Renal cortical epithelial cell (primary cell): Measurements from ENCODE around the gene ICA1L. TPM values are rescaled to one million over a fixed set of nuclear protein-coding genes. Genes with fewer than 3 reads are reported as not detected.
A peak's percentile ranks its signal among the peaks of the same experiment; 100 is the strongest.

Source experiments
- DNase-seq: peaks from one replicate; pipeline ENCODE4 v3.0.0-alpha.2; 2011; ENCODE audit warnings: low read depth
- total RNA-seq: library from RNA; depleted of rRNA; stranded (reverse); fragments of >200 nt; gene quantifications from 2 replicates; pipeline ENCODE4 v1.2.3, GENCODE V29; 2014

Gene ICA1L
- total RNA-seq, 1 donor from 2014 or later: 6.5 TPM

DNA sequence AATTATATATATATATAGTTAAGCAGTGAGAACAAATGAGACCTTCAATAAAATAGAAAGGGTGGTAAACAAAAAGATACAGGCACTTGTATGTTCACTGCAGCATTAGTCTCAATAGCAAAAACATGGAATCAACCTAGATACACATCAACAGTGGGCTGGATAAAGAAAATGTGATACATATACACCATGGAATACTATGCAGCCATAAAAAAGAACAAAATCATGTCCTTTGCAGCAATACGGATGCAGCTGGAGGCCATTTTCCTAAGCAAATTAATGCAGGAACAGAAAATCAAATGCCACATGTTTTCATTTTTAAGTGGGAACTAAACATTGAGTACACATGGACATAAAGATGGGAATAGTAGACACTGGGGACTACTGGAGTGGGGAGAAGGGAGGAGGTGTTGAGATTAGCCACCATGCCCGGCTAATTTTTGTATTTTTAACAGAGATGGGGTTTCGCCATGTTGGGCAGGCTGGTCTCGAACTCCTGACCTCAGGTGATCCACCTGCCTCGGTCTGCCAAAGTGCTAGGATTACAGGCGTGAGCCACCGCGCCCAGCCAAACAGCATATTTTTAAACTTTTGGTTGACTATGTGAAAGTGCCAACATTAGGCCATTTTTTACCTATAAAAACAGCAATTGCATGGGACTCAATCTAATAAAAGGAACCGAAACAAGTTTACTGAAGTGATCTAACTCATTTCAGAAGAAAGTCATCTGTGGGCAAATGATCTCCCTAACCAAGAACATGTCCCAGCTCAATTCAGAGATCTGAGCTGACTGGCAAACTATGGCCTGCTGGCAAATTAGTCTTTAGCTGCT lies 23.7 kb downstream of the ICA1L start:
- no peak for DNase-seq

DNA sequence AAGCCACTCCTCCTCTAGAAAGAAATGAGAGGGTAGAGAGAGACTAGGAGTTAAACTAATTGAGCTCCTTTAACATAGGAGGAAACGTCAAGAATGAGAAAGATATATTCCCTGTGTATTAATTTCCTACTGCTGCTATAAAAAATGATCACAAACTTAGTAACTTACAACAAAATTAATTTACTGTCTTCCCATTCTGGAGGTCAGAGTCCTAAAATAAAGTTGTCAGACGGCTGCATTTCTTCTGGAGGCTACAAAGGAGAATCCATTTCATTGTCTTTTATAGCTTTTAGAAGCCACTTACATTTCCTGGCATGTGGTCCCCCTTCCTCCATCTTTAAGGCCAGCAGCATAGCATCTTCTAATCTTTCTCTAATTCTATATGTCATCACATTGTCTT lies 26.9 kb downstream of the ICA1L start:
- no peak for DNase-seq

DNA sequence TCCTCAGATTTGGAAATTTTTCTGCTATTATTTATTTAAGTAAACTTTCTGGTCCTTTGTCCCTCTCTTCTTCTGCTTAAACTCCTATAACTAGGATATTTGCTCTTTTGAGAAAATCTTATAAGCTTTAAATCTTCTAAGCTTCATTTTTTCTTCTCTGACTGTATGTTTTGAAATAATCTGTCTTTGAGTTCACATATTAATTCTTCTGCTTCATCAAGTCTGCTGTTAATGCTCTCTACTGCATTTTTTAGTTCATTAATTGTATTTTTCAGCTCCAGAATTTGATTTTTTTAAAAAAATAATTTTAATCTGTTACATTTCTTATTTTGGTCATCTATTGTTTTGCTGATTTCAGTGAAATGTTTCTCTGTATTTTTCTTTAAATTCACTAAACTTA lies 28.9 kb downstream of the ICA1L start:
- DNase-seq: no peak

DNA sequence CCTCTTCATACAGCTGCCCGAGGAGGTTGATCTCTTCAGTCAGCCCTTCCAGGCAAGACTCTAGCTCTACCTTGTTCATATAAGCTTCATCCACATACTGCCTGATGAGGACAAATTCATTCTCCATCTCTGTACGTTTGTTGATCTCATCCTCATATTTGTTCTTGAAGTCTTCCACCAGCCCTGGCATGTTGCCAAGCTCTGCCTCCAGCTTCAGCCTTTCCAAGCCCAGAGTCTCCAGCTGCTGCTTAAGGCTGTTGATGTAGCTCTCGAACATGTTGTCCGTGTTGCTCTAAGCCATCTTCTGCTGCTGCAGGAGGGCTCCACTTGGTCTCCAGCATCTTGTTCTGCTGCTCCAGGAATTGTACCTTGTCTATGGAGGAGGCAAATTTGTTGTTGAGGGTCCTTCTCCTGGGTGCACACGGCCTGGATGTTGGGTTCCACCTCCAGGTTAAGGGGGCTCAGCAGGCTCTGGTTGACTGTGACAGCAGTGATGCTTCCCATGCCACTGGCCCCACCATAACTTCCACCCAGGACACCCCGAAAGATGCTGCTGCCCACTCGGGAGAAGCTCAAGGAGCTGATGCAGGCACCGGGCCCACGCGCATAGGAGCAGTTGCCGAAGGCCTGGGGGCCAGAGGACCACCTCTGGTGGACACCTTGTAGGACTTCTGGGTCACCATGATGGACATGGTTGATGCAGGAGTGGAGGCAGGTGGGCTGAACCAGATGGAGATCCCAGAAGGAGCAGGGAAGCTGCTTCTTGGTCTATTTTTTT lies 30.3 kb downstream of the ICA1L start:
- DNase-seq: no peak

DNA sequence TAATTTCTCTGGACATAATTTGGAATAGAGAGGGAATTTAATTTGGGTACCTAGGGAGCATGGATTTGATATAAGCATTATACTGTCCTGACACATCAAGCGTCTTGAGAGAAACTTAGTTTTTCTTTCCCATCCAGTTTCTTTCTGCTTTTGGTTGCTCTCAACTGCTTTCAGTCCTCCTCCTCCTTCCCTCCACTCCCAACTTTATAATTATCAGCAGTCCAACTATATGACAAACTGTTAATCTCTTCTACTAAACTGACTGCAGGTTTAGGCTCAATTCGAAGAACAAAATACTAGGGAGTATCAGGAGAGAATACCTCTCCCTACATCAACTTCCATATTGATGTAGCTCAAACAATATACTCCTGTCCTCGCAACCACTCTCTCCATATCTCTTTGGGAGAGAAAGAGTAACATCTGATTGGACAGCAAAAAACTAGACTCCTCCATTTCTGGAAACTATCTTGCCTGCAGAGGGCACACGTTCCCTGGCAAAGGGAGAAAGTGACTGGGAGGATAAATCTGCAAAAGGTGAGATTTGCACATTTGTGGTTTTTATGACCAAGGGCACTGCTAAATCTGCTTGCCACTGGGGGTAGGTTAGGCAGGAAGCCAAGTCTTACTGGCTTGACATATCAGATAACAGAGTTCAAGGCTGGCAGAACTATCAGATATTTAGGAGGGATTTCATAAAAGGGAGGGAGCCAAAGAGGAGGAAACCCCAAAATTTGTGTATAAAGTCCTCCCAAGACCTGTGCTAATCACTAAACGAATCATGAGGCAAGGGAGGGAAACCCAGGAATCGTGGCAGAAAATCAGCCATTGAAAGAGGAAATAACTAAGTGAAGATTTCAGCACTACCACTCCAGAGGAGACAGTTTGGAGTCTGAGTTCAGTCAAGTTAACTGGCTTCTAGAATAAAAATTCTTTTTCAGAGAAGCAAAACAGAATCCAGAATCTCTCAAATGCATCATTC lies 40.0 kb downstream of the ICA1L start:
- DNase-seq: peak; percentile 66

DNA sequence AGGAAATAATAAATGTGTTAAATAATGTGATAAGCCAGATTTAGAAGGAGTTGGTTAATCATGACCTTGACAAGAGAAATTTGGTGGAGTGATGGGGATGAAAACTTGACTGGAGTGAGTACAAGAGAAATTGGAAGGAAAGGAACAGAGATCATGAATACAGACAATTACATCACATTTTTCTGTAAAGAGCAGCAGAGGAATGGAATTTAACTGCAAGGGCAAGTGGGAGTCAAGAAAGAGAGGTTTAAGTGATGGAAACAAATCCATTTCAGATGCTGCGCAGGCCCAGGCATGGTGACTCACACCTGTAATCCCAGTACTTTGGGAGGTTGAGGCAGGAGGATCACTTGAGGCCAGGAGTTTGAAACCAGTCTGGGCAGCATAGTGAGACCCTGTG lies 46.7 kb downstream of the ICA1L start:
- DNase-seq: no peak

DNA sequence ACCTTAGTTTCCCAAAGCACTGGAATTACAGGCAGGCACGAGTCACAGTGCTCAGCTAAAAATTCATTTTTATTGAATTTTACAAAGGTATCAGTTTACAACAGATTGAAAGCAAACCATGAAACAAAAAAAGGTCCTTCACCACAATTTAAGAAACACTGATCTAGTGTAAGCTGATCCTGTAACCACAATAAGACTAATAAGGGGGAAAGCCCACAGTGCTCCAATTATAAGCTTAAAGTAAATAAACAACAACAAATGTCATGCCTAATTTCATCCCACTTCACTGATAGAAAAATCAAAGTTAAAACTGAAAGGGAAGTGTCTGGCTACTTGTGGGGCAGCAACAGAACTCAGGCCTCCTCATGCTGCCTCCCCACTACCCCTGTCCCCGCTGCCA lies 49.2 kb downstream of the ICA1L start:
- DNase-seq: no peak

DNA sequence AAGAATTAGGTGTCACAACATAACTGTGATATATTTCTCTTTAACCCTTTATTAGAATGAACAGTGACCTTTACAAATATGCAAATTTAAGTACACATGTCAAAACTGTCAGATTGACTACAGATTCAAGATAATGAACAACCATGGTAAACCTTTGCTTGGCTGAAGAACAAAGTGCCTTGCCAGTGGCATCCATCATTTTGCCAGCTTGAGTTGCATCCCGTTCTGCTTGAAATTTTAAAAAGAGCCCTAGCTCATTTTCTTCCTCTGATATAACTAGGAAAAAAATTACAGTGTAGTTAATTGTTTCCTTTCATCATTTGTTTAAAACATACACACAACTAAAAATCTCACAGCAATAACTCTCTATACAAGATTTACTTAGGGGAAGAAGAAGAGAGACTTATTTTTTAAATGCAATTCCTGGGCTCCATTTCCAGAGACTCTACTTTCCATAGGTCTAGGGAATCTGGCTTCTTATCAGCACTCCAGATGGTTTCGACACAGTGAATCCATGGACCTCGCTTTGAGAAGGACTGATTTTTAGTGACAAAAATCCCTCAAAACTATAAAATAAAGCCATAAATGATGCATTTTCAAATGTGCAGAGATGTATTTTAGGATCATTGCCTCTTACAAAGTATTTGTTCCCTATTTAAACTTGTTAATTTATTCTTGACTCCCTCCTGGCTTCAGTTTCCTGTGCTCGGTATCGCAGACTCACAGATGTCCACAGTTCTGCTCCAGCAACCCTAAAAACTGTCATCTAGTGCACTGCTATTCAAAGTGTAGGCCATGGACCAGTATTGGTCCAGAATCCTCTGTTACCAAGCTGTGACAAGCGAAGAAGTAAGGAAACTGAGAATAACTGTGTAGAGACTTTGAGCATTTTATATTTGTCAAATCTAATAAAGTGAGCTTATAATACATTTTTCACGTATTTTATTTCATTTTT lies 50.1 kb downstream of the ICA1L start:
- DNase-seq: no peak

DNA sequence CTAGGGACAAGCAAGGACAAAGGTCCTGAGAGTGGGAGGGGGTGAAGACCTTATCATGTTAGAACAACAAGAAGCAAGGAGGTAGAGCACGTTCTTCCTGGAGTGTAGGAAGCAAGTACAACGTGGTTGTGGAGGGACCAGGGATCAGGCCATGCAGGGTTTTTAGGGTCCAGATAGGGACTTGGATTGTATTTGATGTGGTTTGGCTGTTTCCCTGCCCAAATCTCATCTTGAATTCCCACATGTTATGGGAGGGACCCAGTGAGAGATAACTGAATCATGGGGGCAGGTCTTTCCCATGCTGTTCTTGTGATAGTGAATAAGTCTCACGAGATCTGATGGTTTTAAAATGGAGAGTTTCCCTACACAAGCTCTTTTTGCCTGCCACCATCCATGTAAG lies 53.2 kb downstream of the ICA1L start:
- no peak for DNase-seq

DNA sequence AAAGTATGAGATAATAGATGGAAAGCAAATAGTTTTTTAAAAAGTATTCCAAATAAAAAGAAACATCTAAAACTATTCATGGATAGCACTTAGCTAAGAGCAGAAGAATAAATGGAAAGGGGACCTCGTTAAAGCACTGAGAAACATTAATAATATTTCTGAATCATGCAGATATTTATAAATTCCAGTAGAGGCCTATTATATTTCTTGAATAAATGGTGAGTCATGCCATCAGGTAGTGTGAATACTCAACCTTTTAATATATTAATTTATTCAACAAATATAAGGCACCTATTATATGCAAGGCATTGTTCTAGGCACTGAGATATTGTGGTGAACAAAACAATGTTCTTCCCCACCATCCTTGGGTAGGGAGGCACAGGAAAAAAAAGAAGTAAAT lies 53.8 kb downstream of the ICA1L start:
- DNase-seq: no peak

DNA sequence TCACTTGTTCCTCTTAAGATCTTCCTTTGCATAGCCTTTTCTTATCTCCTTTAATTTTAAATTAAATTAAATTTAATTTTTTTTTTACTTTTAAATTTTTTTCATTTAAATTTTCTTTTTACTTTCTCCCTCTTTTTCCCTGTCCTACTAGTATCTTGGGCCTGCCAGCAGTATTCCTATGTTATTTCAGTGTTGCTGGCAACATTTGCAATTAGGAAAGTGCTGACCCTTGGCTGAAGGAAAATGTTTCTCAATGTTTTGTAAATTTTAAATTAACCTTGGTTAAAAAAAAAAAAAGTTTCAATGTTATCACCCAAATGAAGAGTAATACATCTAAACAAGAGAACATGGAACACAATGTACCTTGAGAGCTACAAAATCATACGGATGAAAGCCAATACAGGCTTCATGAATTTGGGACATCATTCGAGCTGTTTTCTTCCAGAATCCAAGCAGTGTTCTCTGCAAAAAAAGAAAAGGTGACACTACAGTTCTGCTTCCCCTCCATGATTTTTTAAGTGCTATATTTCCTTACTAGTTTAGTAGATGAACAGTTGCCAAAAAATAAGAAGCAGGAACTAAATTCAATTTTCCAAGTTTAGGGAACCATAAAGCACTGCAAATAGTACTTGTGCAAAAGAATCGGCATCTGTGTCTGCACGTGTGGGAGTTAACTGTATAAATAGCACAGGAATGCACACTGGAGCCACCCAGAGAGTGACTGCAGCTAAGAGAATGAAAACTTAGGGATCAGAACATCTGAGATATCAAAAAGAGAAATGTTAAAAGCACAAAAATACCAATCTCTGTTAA lies 55.8 kb downstream of the ICA1L start:
- DNase-seq: peak; percentile 6

DNA sequence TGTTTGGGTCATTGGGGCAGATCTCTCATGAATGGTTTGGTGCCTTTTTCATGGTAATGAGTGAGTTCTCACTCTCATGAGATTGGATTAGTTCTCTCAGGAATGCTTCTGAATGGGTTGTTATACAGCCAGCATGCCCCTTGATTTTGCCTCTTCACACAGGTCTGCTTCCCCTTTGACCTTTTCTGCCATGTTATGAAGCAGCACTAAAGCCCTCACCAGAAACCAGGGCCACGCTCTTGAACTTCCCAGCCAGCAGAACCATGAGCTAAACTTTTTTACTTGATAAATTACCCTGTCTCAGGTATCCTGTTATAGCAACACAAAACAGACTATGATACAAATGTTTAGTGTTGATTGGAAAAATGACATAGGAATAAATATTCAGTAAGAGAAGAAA lies 57.3 kb downstream of the ICA1L start:
- no peak for DNase-seq

DNA sequence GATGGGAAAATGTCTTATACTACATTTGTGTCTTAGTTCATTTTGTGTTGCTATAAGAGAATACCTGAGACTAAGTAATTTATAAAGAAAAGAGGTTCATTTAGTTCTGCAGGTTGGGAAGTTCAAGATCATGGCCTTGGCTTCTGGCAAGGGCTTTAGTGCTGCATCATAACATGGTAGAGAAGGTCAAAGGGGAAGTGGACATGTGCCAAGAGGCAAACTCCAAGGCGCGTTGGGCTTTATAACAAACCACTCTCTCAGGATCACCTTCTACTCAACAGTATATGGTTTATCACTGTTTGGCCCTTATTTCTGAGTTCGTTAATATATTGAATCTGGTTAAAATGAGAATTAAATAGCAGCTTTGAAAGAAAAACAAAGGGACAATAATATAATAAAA lies 58.2 kb downstream of the ICA1L start:
- DNase-seq: no peak

DNA sequence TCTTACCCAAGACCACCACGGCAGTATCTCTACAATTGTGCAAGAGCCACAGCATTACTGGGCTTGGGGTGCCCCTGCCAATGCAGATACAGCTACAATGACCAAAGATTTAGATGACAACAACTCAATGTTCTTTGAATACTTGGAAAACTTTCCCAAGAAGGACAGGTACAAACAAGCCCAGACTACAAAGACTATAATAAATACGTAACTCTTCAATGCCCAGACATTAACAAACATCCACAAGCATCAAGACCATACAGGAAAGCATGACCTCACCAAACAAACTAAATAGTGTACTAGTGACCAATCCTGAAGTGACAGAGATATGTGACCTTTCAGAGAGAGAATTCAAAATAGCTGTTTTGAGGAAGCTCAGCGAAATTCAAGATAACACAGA lies 62.8 kb downstream of the ICA1L start:
- no peak for DNase-seq

DNA sequence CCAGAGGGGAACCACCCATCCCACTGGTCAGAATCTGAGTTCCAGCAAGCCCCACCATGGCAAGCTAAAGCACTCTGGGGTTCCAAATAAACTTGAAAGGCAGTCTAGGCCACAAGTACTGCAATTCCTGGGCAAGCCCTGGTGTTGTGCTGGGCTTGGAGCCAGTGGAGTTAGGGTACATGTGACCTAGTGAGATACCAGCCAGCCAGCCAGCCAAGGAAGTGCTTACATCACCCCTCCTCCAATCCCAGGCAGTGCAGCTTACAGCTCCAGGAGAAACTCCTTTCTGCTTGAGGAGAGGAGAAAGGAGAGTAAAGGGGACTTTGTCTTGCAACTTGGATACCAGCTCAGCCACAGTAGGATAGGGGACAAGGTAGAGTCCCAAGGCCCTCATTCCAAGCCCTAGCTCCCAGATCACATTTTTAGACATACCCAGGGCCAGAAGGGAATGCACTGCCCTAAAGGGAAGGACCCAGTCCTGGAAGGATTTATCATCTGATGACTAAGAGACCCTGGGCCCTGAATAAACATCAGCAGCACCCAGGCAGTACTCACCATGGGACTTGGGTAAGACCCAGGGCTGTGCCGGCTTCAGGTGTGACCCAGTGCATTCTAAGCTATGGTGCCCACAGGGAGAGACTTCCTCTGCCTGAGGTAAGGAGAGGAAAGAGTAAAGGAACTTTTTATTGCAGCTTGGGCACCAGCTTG lies 64.0 kb downstream of the ICA1L start:
- peak; percentile 96 for DNase-seq

DNA sequence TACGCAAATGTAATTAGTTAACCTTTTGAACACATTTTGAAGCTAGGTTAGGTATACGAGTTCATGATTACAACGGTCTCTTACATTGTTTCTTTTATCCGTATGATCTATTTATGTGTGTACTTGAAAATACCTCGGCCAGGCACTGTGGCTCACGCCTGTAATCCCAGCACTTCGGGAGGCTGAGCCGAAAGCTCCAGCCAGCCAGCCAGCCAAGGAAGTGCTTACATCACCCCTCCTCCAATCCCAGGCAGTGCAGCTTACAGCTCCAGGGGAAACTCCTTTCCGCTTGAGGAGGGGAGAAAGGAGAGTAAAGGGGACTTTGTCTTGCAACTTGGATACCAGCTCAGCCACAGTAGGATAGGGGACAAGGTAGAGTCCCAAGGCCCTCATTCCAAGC lies 65.7 kb downstream of the ICA1L start:
- peak; percentile 23 for DNase-seq

DNA sequence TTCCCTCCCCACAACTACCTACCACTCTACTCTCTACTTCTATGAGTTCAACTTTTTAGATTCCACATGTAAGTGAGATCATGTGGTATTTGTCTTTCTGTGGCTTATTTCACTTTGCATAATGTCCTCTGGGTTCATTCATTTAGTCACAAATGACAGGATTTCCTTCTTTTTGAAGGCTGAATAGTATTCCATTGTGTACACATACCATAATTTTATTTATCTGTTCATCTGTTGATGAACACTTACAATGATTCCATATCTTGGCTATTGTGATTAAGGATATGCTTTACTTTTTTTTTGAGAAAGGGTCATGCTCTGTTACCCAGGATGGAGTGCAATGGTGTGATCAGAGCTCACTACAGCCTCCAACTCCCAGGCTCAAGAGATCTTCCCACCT lies 73.6 kb downstream of the ICA1L start:
- no peak for DNase-seq

DNA sequence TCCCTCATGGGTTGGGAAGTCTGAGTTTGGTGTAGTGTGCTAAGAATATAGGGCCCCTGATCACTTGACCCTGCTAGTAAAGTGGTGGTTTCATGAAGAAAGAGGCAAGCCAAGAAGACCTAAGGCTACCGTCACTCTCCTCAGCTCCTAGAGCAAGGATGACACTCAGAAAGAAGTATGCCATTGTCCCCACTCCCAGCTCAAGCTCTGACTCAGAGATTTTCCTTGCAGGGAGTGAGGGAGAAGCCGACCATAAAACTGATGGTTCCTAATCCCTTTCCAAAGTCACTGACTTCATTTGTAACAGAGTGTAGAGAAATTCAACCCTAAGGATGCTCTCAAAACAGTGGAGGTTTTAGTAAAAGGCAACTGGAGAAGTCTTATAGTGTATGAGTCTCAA lies 80.9 kb downstream of the ICA1L start:
- DNase-seq: no peak

DNA sequence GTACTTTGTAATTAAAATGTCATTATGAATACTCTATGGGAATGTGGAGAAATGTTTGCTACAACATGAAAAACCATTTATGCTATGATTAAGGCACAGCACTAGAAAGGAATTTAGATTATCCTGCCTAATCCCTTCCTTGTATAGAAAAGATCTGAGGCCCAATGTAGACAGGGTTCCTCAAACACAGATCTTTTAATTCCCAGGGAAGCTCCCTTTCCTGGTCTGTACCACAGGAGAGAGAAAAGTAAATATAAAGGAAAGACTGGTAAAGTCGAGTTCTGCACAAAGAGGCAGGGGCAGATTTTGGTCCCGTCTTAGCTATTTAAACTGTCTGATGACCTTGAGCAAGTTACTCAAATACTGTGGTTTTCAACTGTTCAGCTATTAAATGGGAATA lies 84.7 kb downstream of the ICA1L start:
- no peak for DNase-seq
